ENCODE data around the gene BTG4.
A peak's percentile ranks its signal among the peaks of the same experiment; 100 is the strongest.

BTG4 gene

DNA sequence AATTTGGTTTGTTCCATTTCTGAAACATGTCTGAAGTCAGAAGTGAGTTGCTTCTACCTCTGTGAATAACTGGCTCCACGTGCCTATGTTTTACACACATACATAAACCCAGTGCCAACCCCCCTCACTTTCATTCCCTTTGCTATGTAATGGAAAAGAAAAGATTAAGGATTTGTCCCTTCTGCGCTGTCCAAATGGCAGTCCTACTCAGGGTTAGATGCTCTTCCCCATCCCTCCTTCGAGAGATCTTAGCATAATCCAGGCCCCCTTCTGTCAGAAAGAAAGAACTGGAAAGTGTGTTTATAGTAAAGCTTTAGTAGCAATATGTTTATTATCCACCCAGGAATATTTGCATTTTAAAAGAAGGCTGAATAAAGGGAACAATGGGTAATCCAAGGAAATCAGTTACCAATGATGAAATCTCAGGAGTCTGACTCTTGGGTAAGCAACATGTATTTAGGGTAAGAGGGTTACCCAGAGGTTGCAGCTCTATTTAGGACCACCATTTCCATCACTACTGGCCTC is 25.2 kb upstream of the BTG4 start:
- no peak for DNase-seq (ENCODE audit: low spot score)

DNA sequence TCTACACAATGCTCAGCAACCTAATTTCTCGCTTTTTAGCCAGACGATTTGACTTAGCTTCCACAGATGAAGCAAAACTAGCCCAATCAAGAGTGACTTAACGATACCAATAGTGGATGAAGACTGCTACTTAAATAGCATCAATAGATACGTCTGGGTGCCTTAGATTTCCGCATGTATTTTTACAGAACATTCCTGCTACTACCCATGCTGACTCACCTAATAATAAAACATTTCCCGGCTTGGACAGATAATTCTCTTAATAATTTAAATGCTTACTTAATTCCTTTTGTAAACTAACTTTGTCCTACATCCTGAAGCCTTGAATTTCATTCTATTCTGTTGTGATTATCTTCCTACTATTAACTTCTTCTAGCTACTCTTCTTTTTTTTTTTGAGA is 23.1 kb upstream of the BTG4 start:
- no peak for DNase-seq (ENCODE audit: low spot score)

GRCh38 chr11:111532365-111532709 is 20.2 kb upstream of the BTG4 start:
- DNase-seq (ENCODE audit: low spot score): no peak

- DNase-seq (ENCODE audit: low spot score): peak; percentile 5
Observed at GRCh38 chr11:111531687-111532364, 19.6 kb upstream of the BTG4 start.

DNA sequence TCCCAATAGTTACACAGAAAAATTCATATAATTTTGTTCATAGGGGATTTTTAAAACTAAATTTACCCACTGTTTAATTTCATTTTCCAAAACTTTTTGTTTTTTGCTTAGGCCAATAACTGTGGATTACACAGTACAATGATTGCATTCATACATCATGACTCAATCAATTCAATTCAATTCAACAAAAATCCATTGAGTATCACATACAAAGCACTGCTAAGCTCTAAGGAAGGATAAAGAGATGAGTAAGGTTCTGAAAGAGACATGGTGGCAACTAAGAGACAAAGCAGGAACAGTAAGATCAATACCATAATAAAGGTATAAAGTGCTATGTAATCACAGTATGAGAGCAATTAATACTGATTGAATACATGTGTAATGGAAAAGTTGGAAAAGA is 18.9 kb upstream of the BTG4 start:
- DNase-seq (ENCODE audit: low spot score): no peak

GRCh38 chr11:111530091-111530490 is 17.9 kb upstream of the BTG4 start:
- no peak for DNase-seq (ENCODE audit: low spot score)

- peak; percentile 29 for DNase-seq (ENCODE audit: low spot score)
Observed at GRCh38 chr11:111528557-111528956, 16.4 kb upstream of the BTG4 start.

DNA sequence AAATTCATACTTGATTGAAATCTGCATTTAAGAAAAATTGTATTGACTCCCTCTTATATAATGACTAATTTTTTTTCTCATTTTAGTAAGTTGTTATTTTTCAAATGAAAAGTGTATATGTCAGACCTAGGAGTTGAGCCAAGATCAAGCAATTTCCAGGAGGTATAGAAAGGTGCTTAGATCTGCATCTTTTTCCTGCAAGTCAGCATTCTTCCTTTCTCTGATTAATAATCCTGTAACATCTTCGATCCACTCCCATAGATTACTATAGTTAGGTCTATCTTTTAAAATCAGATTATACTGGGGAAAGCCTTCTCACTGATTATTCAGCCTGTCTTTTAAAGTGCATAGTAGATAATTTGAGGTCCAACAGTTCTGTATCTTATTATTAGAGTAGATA is 15.1 kb upstream of the BTG4 start:
- DNase-seq (ENCODE audit: low spot score): no peak

GRCh38 chr11:111526501-111526900 is 14.3 kb upstream of the BTG4 start:
- no peak for DNase-seq (ENCODE audit: low spot score)

GRCh38 chr11:111525456-111525855 is 13.3 kb upstream of the BTG4 start:
- DNase-seq (ENCODE audit: low spot score): no peak

- no peak for DNase-seq (ENCODE audit: low spot score)
Observed at GRCh38 chr11:111524056-111524455, 11.9 kb upstream of the BTG4 start.

DNA sequence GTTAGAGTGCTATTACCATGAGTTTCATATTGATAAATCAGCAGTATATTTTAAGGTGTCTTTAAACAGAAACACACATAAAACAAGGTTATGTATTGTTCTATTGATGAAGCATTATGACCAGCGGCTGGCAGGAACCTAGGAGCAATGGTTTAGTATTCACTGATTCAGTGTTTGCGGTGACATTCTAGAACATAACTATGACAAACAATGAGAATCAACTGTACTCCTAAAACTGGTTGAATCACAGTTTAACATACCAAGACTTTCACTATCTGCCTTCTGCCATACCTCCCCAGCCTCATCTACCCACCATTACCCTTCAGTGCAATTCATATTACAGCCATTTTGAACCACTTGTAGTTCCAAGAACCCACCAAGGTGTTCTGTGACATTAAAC is 11.2 kb upstream of the BTG4 start:
- DNase-seq (ENCODE audit: low spot score): no peak

DNA sequence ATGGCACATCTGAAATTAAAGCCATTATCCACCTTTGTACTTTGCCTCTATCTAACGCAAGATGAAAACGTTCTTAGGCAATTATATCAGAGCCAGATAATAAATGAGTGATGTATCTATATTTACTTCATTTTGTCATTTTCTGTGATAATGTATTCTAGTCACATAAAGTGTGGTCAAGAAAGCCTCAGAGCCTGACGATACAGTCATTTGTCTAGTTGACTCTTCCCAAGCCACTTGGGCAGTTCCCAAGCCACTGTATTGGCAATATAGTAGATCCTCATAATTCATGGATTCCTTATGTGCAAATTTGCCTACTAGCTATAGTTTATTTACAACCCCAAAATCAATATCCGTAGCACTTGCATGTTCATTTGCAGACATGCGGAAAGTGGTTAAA is 10.2 kb upstream of the BTG4 start:
- no peak for DNase-seq (ENCODE audit: low spot score)

GRCh38 chr11:111521135-111521534 is 8.9 kb upstream of the BTG4 start:
- DNase-seq (ENCODE audit: low spot score): no peak

DNA sequence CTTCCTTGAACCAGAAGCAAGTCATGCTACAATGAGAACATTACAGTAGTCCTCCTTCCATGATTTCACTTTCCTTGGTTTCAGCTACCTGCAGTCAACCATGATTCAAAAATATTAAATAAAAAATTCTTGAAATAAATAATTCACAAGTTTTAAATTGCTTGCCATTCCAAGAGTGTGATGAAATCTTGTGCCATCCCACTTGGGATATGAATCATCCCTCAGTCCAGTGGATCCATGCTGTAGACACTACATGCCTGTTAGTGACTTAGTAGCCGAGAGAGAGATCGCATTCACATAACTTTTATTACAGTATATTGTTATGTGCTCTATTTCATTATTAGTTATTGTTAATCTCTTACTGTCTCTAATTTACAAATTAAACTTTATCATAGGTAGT is 8.4 kb upstream of the BTG4 start:
- no peak for DNase-seq (ENCODE audit: low spot score)

GRCh38 chr11:111518668-111519067 is 6.5 kb upstream of the BTG4 start:
- no peak for DNase-seq (ENCODE audit: low spot score)

GRCh38 chr11:111515591-111515990 is 3.4 kb upstream of the BTG4 start:
- DNase-seq (ENCODE audit: low spot score): no peak

DNA sequence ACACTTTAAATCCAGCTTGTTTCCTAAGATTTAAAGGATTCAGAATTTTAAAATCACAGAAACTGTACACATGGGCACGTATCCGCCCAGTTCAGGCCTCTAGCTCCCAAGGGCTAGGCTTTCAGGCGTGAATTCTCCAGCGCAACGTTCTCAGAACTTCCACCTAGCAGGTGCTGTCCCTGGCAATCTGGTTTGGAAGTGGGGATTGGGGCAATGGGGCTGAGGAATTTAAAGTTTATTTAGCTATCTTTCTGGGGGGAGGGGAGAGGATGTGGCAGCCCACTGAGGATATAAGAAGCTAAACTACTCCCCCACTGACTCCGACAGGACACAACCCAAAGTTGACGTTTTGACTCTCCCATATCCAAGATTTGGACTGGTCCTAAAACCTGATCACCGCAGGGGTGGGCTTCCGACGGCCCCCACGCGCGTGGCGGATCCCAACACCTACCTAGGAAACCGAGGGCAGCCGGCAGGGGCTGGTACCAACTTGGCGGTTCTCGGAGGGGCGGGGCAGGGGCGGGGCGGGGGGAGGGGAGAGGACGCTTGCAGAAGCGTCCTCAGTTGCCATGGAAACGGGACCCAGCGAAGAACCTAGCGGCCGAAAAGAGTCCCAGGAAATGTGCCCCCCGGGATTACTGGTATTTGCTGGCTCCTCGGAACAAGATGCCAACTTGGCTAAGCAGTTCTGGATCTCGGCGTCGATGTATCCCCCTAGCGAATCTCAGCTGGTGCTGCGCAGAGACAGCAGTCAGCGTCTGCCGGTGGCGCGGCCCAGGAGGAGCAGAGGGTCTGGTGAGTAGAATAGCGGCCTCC is 2.2 kb upstream of the BTG4 start, which contains the start of gene HOATZ:
TSS of gene HOATZ (plus strand) at position 563 of the 816 bp plus-strand sequence. CDS start at position 570, 7 bp downstream.
- no peak for DNase-seq (ENCODE audit: low spot score)

- no peak for DNase-seq (ENCODE audit: low spot score)
Observed at GRCh38 chr11:111513240-111513605, 1.0 kb upstream of the BTG4 start.

- no peak for DNase-seq (ENCODE audit: low spot score)
Observed at GRCh38 chr11:111510311-111510710, 1.9 kb downstream of the BTG4 start.

DNA sequence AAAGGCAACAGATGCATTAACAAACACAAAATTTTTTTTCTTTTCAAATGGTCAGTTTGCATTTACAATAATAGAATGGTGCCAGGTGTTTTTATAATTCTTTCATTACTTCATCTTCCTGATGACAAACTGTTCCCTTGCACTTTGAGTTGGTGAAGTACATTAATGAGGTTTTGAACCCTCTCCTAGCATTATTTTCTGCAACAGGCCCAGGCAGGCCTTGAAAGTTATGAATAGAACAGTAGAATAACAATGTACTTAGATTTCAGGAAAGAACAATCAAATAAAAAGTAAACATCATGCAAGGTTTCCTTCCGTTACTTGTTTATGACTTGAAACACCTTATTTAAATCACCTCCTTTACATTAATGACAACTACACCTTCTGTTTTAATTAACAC is 9.6 kb downstream of the BTG4 start:
- DNase-seq (ENCODE audit: low spot score): no peak

- DNase-seq (ENCODE audit: low spot score): no peak
Observed at GRCh38 chr11:111500481-111500880, 11.7 kb downstream of the BTG4 start.

DNA sequence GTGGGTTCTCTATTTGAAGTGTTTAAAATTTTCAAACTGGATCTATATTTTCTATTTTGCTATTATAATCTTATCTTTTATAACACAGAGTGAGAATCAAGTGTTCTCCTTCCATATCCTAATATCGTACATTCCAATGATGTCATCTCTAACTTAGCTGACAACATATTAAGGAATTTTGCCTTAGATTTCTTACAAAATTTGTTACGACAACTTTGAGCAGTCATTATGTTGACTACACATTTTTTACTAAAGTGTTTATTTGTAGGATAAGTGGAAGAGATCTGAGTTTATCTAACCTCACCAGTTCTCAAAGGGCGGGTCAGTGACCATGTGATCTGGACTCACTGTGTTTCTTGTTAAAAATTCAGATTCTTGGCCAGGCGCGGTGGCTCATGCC is 12.7 kb downstream of the BTG4 start:
- no peak for DNase-seq (ENCODE audit: low spot score)

GRCh38 chr11:111494040-111494439 is 18.1 kb downstream of the BTG4 start:
- no peak for DNase-seq (ENCODE audit: low spot score)
